HEK293 (cell line): Measurements from ENCODE around the gene UBE2G2.

Source experiments
- GLI4 ChIP-seq: fragments of 450-650 bp; formaldehyde crosslinking; IDR thresholded peaks from 2 replicates; pipeline ENCODE4 v1.5.1; 2016; ENCODE audit warnings: missing biosample characterization, missing genetic modification characterization
- HOXC10 ChIP-seq: sonication (generic); formaldehyde crosslinking; IDR thresholded peaks from 2 replicates; pipeline ENCODE4 v1.8.1; 2023; ENCODE audit warnings: mild to moderate bottlenecking, missing genetic modification reagents
- KLF7 ChIP-seq: fragments of 450-650 bp; formaldehyde crosslinking; IDR thresholded peaks from 2 replicates; pipeline ENCODE4 v1.5.1; 2016; ENCODE audit warnings: missing biosample characterization, missing genetic modification characterization, borderline replicate concordance
- OVOL3 ChIP-seq: fragments of 450-650 bp; formaldehyde crosslinking; IDR thresholded peaks from 2 replicates; pipeline ENCODE4 v1.5.1; 2016; ENCODE audit warnings: missing biosample characterization, missing genetic modification characterization
- TCF7L2 ChIP-seq: IDR thresholded peaks from 2 replicates; pipeline ENCODE4 v1.6.1; 2011; ENCODE audit warnings: low read depth, mild to moderate bottlenecking, inconsistent platforms, low read length, moderate library complexity, borderline replicate concordance
- YY2 ChIP-seq: fragments of 450-650 bp; formaldehyde crosslinking; IDR thresholded peaks from 2 replicates; pipeline ENCODE4 v1.5.1; 2016; ENCODE audit warnings: missing biosample characterization, missing genetic modification characterization
- ZNF121 ChIP-seq: fragments of 450-650 bp; formaldehyde crosslinking; IDR thresholded peaks from 2 replicates; pipeline ENCODE4 v1.5.1; 2016; ENCODE audit warnings: missing biosample characterization, missing genetic modification characterization
- ZNF146 ChIP-seq: fragments of 450-650 bp; formaldehyde crosslinking; IDR thresholded peaks from 2 replicates; pipeline ENCODE4 v1.5.1; 2016; ENCODE audit warnings: missing biosample characterization, missing genetic modification characterization
- ZNF18 ChIP-seq: fragments of 450-650 bp; formaldehyde crosslinking; IDR thresholded peaks from 2 replicates; pipeline ENCODE4 v1.5.1; 2016; ENCODE audit warnings: missing biosample characterization, missing genetic modification characterization
- ZNF366 ChIP-seq: fragments of 450-650 bp; formaldehyde crosslinking; conservative IDR thresholded peaks from 2 replicates; pipeline ENCODE4 v1.5.1; 2016; ENCODE audit warnings: missing biosample characterization, missing genetic modification characterization
- ZNF404 ChIP-seq: fragments of 450-650 bp; formaldehyde crosslinking; IDR thresholded peaks from 2 replicates; pipeline ENCODE4 v1.5.1; 2017; ENCODE audit warnings: missing biosample characterization, missing genetic modification characterization
- ZNF529 ChIP-seq: fragments of 450-650 bp; formaldehyde crosslinking; IDR thresholded peaks from 2 replicates; pipeline ENCODE4 v1.5.1; 2017; ENCODE audit warnings: missing genetic modification characterization, missing biosample characterization; ENCODE audit not compliant: insufficient replicate concordance
- ZNF645 ChIP-seq: fragments of 450-650 bp; formaldehyde crosslinking; IDR thresholded peaks from 2 replicates; pipeline ENCODE4; 2016; ENCODE audit warnings: missing biosample characterization, missing genetic modification characterization
- ZNF768 ChIP-seq: fragments of 450-650 bp; formaldehyde crosslinking; IDR thresholded peaks from 2 replicates; pipeline ENCODE4 v1.5.1; 2018; ENCODE audit warnings: missing biosample characterization, mild to moderate bottlenecking, missing genetic modification characterization
- ZNF792 ChIP-seq: fragments of 450-650 bp; formaldehyde crosslinking; IDR thresholded peaks from 2 replicates; pipeline ENCODE4 v1.5.1; 2016; ENCODE audit warnings: missing biosample characterization, missing genetic modification characterization
- TF ChIP-seq, protein P1 (sequence below): fragments of 450-650 bp; formaldehyde crosslinking; IDR thresholded peaks from 2 replicates; pipeline ENCODE4 v1.5.1; 2017; ENCODE audit warnings: missing biosample characterization, missing genetic modification characterization
- TF ChIP-seq, protein P2 (sequence below): fragments of 450-650 bp; formaldehyde crosslinking; IDR thresholded peaks from 2 replicates; pipeline ENCODE4 v1.5.1; 2016; ENCODE audit warnings: missing biosample characterization, missing genetic modification characterization
- TF ChIP-seq, protein P3 (sequence below): fragments of 450-650 bp; formaldehyde crosslinking; IDR thresholded peaks from 2 replicates; pipeline ENCODE4 v1.5.1; 2016; ENCODE audit warnings: missing biosample characterization, missing genetic modification characterization, low read depth
- TF ChIP-seq, protein P4 (sequence below): fragments of 450-650 bp; formaldehyde crosslinking; IDR thresholded peaks from 2 replicates; pipeline ENCODE4 v1.5.0; 2017; ENCODE audit warnings: missing biosample characterization, missing genetic modification characterization, borderline replicate concordance
- TF ChIP-seq, protein P5 (sequence below): fragments of 450-650 bp; formaldehyde crosslinking; IDR thresholded peaks from 2 replicates; pipeline ENCODE4 v1.5.1; 2016; ENCODE audit warnings: missing biosample characterization, missing genetic modification characterization, borderline replicate concordance

The UBE2G2 gene

DNA sequence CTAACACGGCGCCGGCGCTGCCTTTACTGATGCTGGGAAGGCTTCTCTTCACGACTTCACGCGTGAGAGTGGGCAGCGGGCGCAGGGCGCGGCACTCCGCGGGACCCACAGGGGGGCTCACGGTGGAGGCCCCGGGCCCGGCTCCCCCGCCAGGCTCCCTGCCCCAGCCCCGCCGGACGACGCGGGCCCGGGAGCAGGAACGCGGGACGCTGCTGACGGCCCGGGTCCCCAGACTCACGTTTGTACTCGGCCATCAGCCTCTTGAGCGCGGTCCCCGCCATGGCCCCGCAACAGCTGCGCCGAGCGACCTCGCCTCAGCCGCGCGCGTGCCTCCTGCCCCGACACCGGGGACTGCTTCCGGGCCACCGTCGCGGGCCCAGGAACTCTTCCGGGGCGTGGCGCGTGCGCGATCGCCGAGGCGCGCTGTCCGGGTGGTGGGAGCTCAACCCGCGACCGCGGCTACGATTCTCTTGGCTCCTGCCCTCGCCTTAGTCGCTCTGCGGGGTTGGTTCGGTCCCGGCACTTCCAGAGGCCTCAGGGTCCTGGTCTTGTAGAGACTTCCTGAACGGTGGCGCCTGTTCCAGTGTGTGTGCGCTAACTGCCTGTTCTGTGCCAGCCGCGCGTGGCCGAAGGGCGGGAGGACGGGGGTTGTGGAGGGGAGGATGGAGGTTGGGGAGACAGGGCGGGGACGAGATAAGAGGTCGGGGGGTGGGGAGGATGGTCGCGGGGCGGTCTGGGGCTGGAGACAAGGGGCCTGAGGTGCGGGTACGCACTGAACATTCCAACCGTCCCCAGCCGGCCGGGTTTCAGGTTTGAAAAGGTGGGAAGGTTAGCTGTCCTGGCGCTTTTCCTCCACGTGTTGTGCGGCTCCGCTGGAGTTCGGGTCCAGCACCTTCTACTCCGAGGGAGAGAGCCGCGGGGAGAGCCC lies at the start of gene UBE2G2 (continued):
- no peak; the same call in none of the 2 replicates for TF ChIP-seq ZNF146 (tag by site-specific recombination)
- TF ChIP-seq ZNF529 (tag by site-specific recombination): no peak
- no peak for TF ChIP-seq ZNF404 (tag by site-specific recombination)
- TF ChIP-seq KLF7 (tag by site-specific recombination): 0 out of 2 replicates have a peak, but pooled peaks have one; percentile 15
- peak; percentile 81; the same call in 1 of the 2 replicates for TF ChIP-seq YY2
- TF ChIP-seq, protein P1, sequence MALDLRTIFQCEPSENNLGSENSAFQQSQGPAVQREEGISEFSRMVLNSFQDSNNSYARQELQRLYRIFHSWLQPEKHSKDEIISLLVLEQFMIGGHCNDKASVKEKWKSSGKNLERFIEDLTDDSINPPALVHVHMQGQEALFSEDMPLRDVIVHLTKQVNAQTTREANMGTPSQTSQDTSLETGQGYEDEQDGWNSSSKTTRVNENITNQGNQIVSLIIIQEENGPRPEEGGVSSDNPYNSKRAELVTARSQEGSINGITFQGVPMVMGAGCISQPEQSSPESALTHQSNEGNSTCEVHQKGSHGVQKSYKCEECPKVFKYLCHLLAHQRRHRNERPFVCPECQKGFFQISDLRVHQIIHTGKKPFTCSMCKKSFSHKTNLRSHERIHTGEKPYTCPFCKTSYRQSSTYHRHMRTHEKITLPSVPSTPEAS (tag by site-specific recombination): peak; percentile 58
- TF ChIP-seq ZNF121 (tag by site-specific recombination): no peak
- no peak for TF ChIP-seq OVOL3 (tag by site-specific recombination)
- TF ChIP-seq ZNF645 (tag by site-specific recombination): no peak
- no peak for TF ChIP-seq GLI4 (tag by site-specific recombination)
- no peak for TF ChIP-seq ZNF768 (tag by site-specific recombination)
- TF ChIP-seq, protein P2, sequence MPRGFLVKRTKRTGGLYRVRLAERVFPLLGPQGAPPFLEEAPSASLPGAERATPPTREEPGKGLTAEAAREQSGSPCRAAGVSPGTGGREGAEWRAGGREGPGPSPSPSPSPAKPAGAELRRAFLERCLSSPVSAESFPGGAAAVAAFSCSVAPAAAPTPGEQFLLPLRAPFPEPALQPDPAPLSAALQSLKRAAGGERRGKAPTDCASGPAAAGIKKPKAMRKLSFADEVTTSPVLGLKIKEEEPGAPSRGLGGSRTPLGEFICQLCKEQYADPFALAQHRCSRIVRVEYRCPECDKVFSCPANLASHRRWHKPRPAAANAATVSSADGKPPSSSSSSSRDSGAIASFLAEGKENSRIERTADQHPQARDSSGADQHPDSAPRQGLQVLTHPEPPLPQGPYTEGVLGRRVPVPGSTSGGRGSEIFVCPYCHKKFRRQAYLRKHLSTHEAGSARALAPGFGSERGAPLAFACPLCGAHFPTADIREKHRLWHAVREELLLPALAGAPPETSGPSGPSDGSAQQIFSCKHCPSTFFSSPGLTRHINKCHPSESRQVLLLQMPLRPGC (tag by site-specific recombination): no peak
- TF ChIP-seq, protein P3, sequence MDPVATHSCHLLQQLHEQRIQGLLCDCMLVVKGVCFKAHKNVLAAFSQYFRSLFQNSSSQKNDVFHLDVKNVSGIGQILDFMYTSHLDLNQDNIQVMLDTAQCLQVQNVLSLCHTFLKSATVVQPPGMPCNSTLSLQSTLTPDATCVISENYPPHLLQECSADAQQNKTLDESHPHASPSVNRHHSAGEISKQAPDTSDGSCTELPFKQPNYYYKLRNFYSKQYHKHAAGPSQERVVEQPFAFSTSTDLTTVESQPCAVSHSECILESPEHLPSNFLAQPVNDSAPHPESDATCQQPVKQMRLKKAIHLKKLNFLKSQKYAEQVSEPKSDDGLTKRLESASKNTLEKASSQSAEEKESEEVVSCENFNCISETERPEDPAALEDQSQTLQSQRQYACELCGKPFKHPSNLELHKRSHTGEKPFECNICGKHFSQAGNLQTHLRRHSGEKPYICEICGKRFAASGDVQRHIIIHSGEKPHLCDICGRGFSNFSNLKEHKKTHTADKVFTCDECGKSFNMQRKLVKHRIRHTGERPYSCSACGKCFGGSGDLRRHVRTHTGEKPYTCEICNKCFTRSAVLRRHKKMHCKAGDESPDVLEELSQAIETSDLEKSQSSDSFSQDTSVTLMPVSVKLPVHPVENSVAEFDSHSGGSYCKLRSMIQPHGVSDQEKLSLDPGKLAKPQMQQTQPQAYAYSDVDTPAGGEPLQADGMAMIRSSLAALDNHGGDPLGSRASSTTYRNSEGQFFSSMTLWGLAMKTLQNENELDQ (tag by site-specific recombination): no peak
- TF ChIP-seq ZNF18: no peak
- no peak for TF ChIP-seq ZNF366 (tag by site-specific recombination)
- TF ChIP-seq ZNF792 (tag by site-specific recombination): no peak
- TF ChIP-seq HOXC10 (CRISPR knock-in tag): no peak
- TF ChIP-seq, protein P4, sequence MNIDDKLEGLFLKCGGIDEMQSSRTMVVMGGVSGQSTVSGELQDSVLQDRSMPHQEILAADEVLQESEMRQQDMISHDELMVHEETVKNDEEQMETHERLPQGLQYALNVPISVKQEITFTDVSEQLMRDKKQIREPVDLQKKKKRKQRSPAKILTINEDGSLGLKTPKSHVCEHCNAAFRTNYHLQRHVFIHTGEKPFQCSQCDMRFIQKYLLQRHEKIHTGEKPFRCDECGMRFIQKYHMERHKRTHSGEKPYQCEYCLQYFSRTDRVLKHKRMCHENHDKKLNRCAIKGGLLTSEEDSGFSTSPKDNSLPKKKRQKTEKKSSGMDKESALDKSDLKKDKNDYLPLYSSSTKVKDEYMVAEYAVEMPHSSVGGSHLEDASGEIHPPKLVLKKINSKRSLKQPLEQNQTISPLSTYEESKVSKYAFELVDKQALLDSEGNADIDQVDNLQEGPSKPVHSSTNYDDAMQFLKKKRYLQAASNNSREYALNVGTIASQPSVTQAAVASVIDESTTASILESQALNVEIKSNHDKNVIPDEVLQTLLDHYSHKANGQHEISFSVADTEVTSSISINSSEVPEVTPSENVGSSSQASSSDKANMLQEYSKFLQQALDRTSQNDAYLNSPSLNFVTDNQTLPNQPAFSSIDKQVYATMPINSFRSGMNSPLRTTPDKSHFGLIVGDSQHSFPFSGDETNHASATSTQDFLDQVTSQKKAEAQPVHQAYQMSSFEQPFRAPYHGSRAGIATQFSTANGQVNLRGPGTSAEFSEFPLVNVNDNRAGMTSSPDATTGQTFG (tag by site-specific recombination): no peak
- TF ChIP-seq, protein P5, sequence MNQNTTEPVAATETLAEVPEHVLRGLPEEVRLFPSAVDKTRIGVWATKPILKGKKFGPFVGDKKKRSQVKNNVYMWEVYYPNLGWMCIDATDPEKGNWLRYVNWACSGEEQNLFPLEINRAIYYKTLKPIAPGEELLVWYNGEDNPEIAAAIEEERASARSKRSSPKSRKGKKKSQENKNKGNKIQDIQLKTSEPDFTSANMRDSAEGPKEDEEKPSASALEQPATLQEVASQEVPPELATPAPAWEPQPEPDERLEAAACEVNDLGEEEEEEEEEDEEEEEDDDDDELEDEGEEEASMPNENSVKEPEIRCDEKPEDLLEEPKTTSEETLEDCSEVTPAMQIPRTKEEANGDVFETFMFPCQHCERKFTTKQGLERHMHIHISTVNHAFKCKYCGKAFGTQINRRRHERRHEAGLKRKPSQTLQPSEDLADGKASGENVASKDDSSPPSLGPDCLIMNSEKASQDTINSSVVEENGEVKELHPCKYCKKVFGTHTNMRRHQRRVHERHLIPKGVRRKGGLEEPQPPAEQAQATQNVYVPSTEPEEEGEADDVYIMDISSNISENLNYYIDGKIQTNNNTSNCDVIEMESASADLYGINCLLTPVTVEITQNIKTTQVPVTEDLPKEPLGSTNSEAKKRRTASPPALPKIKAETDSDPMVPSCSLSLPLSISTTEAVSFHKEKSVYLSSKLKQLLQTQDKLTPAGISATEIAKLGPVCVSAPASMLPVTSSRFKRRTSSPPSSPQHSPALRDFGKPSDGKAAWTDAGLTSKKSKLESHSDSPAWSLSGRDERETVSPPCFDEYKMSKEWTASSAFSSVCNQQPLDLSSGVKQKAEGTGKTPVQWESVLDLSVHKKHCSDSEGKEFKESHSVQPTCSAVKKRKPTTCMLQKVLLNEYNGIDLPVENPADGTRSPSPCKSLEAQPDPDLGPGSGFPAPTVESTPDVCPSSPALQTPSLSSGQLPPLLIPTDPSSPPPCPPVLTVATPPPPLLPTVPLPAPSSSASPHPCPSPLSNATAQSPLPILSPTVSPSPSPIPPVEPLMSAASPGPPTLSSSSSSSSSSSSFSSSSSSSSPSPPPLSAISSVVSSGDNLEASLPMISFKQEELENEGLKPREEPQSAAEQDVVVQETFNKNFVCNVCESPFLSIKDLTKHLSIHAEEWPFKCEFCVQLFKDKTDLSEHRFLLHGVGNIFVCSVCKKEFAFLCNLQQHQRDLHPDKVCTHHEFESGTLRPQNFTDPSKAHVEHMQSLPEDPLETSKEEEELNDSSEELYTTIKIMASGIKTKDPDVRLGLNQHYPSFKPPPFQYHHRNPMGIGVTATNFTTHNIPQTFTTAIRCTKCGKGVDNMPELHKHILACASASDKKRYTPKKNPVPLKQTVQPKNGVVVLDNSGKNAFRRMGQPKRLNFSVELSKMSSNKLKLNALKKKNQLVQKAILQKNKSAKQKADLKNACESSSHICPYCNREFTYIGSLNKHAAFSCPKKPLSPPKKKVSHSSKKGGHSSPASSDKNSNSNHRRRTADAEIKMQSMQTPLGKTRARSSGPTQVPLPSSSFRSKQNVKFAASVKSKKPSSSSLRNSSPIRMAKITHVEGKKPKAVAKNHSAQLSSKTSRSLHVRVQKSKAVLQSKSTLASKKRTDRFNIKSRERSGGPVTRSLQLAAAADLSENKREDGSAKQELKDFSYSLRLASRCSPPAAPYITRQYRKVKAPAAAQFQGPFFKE (tag by site-specific recombination): no peak
- no peak for TF ChIP-seq TCF7L2
